Measurements from ENCODE around the gene NARF. TPM values are rescaled to one million over a fixed set of nuclear protein-coding genes. Genes with fewer than 3 reads are reported as not detected.

NARF gene
- total and polyA plus RNA-seq, 4 donors: 34.4 to 162 (median 60.9) TPM

- WGBS, 2 donors: 91 to 93% methylated on average over 25 to 26 of the region's 26 CpGs
- intact Hi-C loops (cut with DNase I): loop anchor here in 1 of 2 donors (10.0 kb wide), 1 partner anchor 139 kb away; no protein-coding TSS in a partner anchor
- no peaks in the 10 kb centered on the region for H3K36me3 ChIP-seq (ENCODE audit: control insufficient read depth in 1 of 2, insufficient read depth in 2 of 2, low read length in 1 of 2)
- H3K27ac ChIP-seq (ENCODE audit: low read depth in 1 of 2, low read length in 2 of 2): no peak overlapping the region
- no peaks in the 10 kb centered on the region for H3K9me3 ChIP-seq (ENCODE audit: control insufficient read depth, low read length)
- ATAC-seq (ENCODE audit: low FRiP score): no peak
- H3K27me3 ChIP-seq (ENCODE audit: control insufficient read depth in 1 of 2, insufficient read depth in 2 of 2, low read length in 1 of 2): no peaks in the 10 kb centered on the region
- peak in 1 of 2 donors; percentile 71 for DNase-seq
- H3K4me3 ChIP-seq (ENCODE audit: low read length in 2 of 2): no peak overlapping the region
- H3K4me1 ChIP-seq (ENCODE audit: control insufficient read depth in 1 of 2, insufficient read depth in 2 of 2, low read length in 2 of 2): no peaks in the 10 kb centered on the region
These were observed 43.2 kb upstream of the NARF start for GRCh38 chr17:82415336-82415735.

- Histone ChIP-seq H3K4me3 (ENCODE audit: low read length in 2 of 2) (no peak overlapping the region), H3K4me1 (ENCODE audit: control insufficient read depth in 1 of 2, insufficient read depth in 2 of 2, low read length in 2 of 2) (no peaks in the 10 kb centered on the region), H3K27ac (ENCODE audit: low read depth in 1 of 2, low read length in 2 of 2) (no peak overlapping the region), H3K27me3 (ENCODE audit: control insufficient read depth in 1 of 2, insufficient read depth in 2 of 2, low read length in 1 of 2) (no peaks in the 10 kb centered on the region), H3K9me3 (ENCODE audit: control insufficient read depth, low read length) (no peaks in the 10 kb centered on the region), H3K36me3 (ENCODE audit: control insufficient read depth in 1 of 2, insufficient read depth in 2 of 2, low read length in 1 of 2) (no peaks in the 10 kb centered on the region)
- intact Hi-C loops (cut with DNase I): loop anchor here in 1 of 2 donors (10.0 kb wide), 1 partner anchor 139 kb away; no protein-coding TSS in a partner anchor
- 89 to 93% methylated on average over 9 of the region's 9 CpGs for WGBS, 2 donors
- DNase-seq: no peak
- no peak for ATAC-seq (ENCODE audit: low FRiP score)
These were observed 42.8 kb upstream of the NARF start for GRCh38 chr17:82415786-82416185.

GRCh38 chr17:82416264-82416663 lies 42.3 kb upstream of the NARF start:
- no peak for ATAC-seq (ENCODE audit: low FRiP score)
- Histone ChIP-seq H3K4me1 (ENCODE audit: control insufficient read depth in 1 of 2, insufficient read depth in 2 of 2, low read length in 2 of 2) (no peaks in the 10 kb centered on the region), H3K27me3 (ENCODE audit: control insufficient read depth in 1 of 2, insufficient read depth in 2 of 2, low read length in 1 of 2) (no peaks in the 10 kb centered on the region), H3K9me3 (ENCODE audit: control insufficient read depth, low read length) (no peaks in the 10 kb centered on the region), H3K36me3 (ENCODE audit: control insufficient read depth in 1 of 2, insufficient read depth in 2 of 2, low read length in 1 of 2) (no peaks in the 10 kb centered on the region), H3K4me3 (ENCODE audit: low read length in 2 of 2) (no peak overlapping the region), H3K27ac (ENCODE audit: low read depth in 1 of 2, low read length in 2 of 2) (no peak overlapping the region)
- intact Hi-C loops (cut with DNase I): loop anchor here in 1 of 2 donors (10.0 kb wide), 1 partner anchor 139 kb away; no protein-coding TSS in a partner anchor
- DNase-seq: no peak
- 95 to 96% methylated on average over 4 of the region's 4 CpGs for WGBS, 2 donors

- 89% methylated on average over 6 of the region's 6 CpGs for WGBS, 2 donors
- ATAC-seq (ENCODE audit: low FRiP score): no peak
- no peaks in the 10 kb centered on the region for H3K27me3 ChIP-seq (ENCODE audit: control insufficient read depth in 1 of 2, insufficient read depth in 2 of 2, low read length in 1 of 2)
- DNase-seq: no peak
- no peaks in the 10 kb centered on the region for H3K4me1 ChIP-seq (ENCODE audit: control insufficient read depth in 1 of 2, insufficient read depth in 2 of 2, low read length in 2 of 2)
- intact Hi-C loops (cut with DNase I): loop anchor here in 1 of 2 donors (10.0 kb wide), 1 partner anchor 138 kb away; no protein-coding TSS in a partner anchor
- no peak overlapping the region for H3K4me3 ChIP-seq (ENCODE audit: low read length in 2 of 2)
- no peaks in the 10 kb centered on the region for H3K36me3 ChIP-seq (ENCODE audit: control insufficient read depth in 1 of 2, insufficient read depth in 2 of 2, low read length in 1 of 2)
- no peaks in the 10 kb centered on the region for H3K9me3 ChIP-seq (ENCODE audit: control insufficient read depth, low read length)
- no peak overlapping the region for H3K27ac ChIP-seq (ENCODE audit: low read depth in 1 of 2, low read length in 2 of 2)
These were observed 41.8 kb upstream of the NARF start for GRCh38 chr17:82416771-82417170.

GRCh38 chr17:82418001-82418986 lies 40.2 kb upstream of the NARF start, which contains the start of the genes HEXD and OGFOD3:
TSS of gene HEXD (plus strand) at chr17:82418347. CDS start at chr17:82419800, 1,453 bp downstream.
TSS of gene OGFOD3 (minus strand) at chr17:82418586. CDS start at chr17:82418485, 101 bp downstream.
- Histone ChIP-seq H3K4me3 (ENCODE audit: low read length in 2 of 2) (peak within 1 kb of the TSS; percentile 59 to 85), H3K9me3 (ENCODE audit: control insufficient read depth, low read length) (no peaks in the 10 kb centered on the region), H3K36me3 (ENCODE audit: control insufficient read depth in 1 of 2, insufficient read depth in 2 of 2, low read length in 1 of 2) (no peaks in the 10 kb centered on the region), H3K4me1 (ENCODE audit: control insufficient read depth in 1 of 2, insufficient read depth in 2 of 2, low read length in 2 of 2) (no peaks in the 10 kb centered on the region), H3K27ac (ENCODE audit: low read depth in 1 of 2, low read length in 2 of 2) (peak within 1 kb of the TSS in 1 of 2 donors; percentile 74), H3K27me3 (ENCODE audit: control insufficient read depth in 1 of 2, insufficient read depth in 2 of 2, low read length in 1 of 2) (no peaks in the 10 kb centered on the region)
- 1 to 2% methylated on average over 75 to 108 of the region's 108 CpGs for WGBS, 2 donors
- ATAC-seq (ENCODE audit: low FRiP score) (peak; percentile 93), DNase-seq (peak; percentile 86 to 93)
- intact Hi-C loops (cut with DNase I): loop anchor here (2.0 to 10.0 kb wide), 2 partner anchors 137 to 231 kb away; partner anchors contain the start of gene WDR45B (in 1 of the 2)

GRCh38 chr17:82419540-82419939 lies 39.0 kb upstream of the NARF start:
- Histone ChIP-seq H3K4me1 (ENCODE audit: control insufficient read depth in 1 of 2, insufficient read depth in 2 of 2, low read length in 2 of 2) (no peaks in the 10 kb centered on the region), H3K4me3 (ENCODE audit: low read length in 2 of 2) (no peak overlapping the region), H3K27me3 (ENCODE audit: control insufficient read depth in 1 of 2, insufficient read depth in 2 of 2, low read length in 1 of 2) (no peaks in the 10 kb centered on the region), H3K27ac (ENCODE audit: low read depth in 1 of 2, low read length in 2 of 2) (no peak overlapping the region), H3K9me3 (ENCODE audit: control insufficient read depth, low read length) (no peaks in the 10 kb centered on the region), H3K36me3 (ENCODE audit: control insufficient read depth in 1 of 2, insufficient read depth in 2 of 2, low read length in 1 of 2) (no peaks in the 10 kb centered on the region)
- DNase-seq: no peak
- 91 to 92% methylated on average over 2 of the region's 2 CpGs for WGBS, 2 donors
- intact Hi-C loops (cut with DNase I): loop anchor here (2.0 to 10.0 kb wide), 2 partner anchors 135 to 229 kb away; partner anchors contain the start of gene WDR45B (in 1 of the 2)
- no peak for ATAC-seq (ENCODE audit: low FRiP score)

GRCh38 chr17:82424001-82424862 lies 34.3 kb upstream of the NARF start:
- Histone ChIP-seq H3K4me1 (ENCODE audit: control insufficient read depth in 1 of 2, insufficient read depth in 2 of 2, low read length in 2 of 2) (no peaks in the 10 kb centered on the region), H3K27ac (ENCODE audit: low read depth in 1 of 2, low read length in 2 of 2) (no peak overlapping the region), H3K4me3 (ENCODE audit: low read length in 2 of 2) (no peak overlapping the region), H3K36me3 (ENCODE audit: control insufficient read depth in 1 of 2, insufficient read depth in 2 of 2, low read length in 1 of 2) (no peaks in the 10 kb centered on the region), H3K9me3 (ENCODE audit: control insufficient read depth, low read length) (no peaks in the 10 kb centered on the region), H3K27me3 (ENCODE audit: control insufficient read depth in 1 of 2, insufficient read depth in 2 of 2, low read length in 1 of 2) (no peaks in the 10 kb centered on the region)
- intact Hi-C loops (cut with DNase I): loop anchor here in 1 of 2 donors (1.0 kb wide), 1 partner anchor 73 kb away; no protein-coding TSS in a partner anchor
- ATAC-seq (ENCODE audit: low FRiP score): peak; percentile 70
- DNase-seq: peak in 1 of 2 donors; percentile 62
- 41 to 47% methylated on average over 23 to 25 of the region's 25 CpGs for WGBS, 2 donors

- H3K4me3 ChIP-seq (ENCODE audit: low read length in 2 of 2): no peak overlapping the region
- intact Hi-C loops (cut with DNase I): loop anchor here in 1 of 2 donors (1.0 kb wide), 1 partner anchor 74 kb away; no protein-coding TSS in a partner anchor
- WGBS, 2 donors: 95 to 100% methylated on average over 2 of the region's 2 CpGs
- H3K36me3 ChIP-seq (ENCODE audit: control insufficient read depth in 1 of 2, insufficient read depth in 2 of 2, low read length in 1 of 2): no peaks in the 10 kb centered on the region
- H3K9me3 ChIP-seq (ENCODE audit: control insufficient read depth, low read length): no peaks in the 10 kb centered on the region
- no peaks in the 10 kb centered on the region for H3K27me3 ChIP-seq (ENCODE audit: control insufficient read depth in 1 of 2, insufficient read depth in 2 of 2, low read length in 1 of 2)
- ATAC-seq (ENCODE audit: low FRiP score) (no peak), DNase-seq (no peak)
- no peaks in the 10 kb centered on the region for H3K4me1 ChIP-seq (ENCODE audit: control insufficient read depth in 1 of 2, insufficient read depth in 2 of 2, low read length in 2 of 2)
- H3K27ac ChIP-seq (ENCODE audit: low read depth in 1 of 2, low read length in 2 of 2): no peak overlapping the region
These were observed 33.7 kb upstream of the NARF start for GRCh38 chr17:82424863-82425159.
